Measurements from ENCODE around the gene GALNT17. TPM values are rescaled to one million over a fixed set of nuclear protein-coding genes. Genes with fewer than 3 reads are reported as not detected.

GALNT17 gene
- total RNA-seq, 1 experiment from 2014 or later: not detected

GRCh38 chr7:71334541-71334940 lies 202.6 kb downstream of the GALNT17 start:
- Histone ChIP-seq H3K27me3 (ENCODE audit: control insufficient read depth, insufficient read depth, low read length) (no peaks in the 10 kb centered on the region), H3K9me3 (ENCODE audit: control insufficient read depth, insufficient read depth, low read depth, low read length) (no peaks in the 10 kb centered on the region), H3K36me3 (ENCODE audit: control insufficient read depth, insufficient read depth, low read length) (no peaks in the 10 kb centered on the region), H3K4me3 (ENCODE audit: low read depth in 2 of 2, low read length in 2 of 2) (no peak overlapping the region), H3K27ac (ENCODE audit: low read length) (no peak overlapping the region), H3K4me1 (ENCODE audit: control insufficient read depth, insufficient read depth, low read length) (no peaks in the 10 kb centered on the region)
- no TSS peak for BruUV-seq (replicated peaks)
- DNase-seq (ENCODE audit: low read depth, low spot score) (no peak), ATAC-seq (no peak)
- POLR2A ChIA-PET: no interaction called here
- in situ Hi-C loops (cut with HindIII; ENCODE audit: low pct_unique_long_range_greater_than_20kb, low sequenced_read_pairs): no loop called here
- intact Hi-C loops (cut with micrococcal nuclease; ENCODE audit: unreplicated experiment): no loop called here
- TF ChIP-seq SIN3A (IDR thresholded peaks at IDR 0.05; ENCODE audit: borderline replicate concordance, insufficient read depth, low read depth, low read length): no peak
- no peak for TF ChIP-seq TCF7L2 (IDR thresholded peaks at IDR 0.05; ENCODE audit: low read depth, low read length)
- TF ChIP-seq POLR2AphosphoS5 (IDR thresholded peaks at IDR 0.05; ENCODE audit: low read depth, low read length): no peak
- no peak for TF ChIP-seq CTCF (IDR thresholded peaks at IDR 0.05)
- TF ChIP-seq, protein P1, sequence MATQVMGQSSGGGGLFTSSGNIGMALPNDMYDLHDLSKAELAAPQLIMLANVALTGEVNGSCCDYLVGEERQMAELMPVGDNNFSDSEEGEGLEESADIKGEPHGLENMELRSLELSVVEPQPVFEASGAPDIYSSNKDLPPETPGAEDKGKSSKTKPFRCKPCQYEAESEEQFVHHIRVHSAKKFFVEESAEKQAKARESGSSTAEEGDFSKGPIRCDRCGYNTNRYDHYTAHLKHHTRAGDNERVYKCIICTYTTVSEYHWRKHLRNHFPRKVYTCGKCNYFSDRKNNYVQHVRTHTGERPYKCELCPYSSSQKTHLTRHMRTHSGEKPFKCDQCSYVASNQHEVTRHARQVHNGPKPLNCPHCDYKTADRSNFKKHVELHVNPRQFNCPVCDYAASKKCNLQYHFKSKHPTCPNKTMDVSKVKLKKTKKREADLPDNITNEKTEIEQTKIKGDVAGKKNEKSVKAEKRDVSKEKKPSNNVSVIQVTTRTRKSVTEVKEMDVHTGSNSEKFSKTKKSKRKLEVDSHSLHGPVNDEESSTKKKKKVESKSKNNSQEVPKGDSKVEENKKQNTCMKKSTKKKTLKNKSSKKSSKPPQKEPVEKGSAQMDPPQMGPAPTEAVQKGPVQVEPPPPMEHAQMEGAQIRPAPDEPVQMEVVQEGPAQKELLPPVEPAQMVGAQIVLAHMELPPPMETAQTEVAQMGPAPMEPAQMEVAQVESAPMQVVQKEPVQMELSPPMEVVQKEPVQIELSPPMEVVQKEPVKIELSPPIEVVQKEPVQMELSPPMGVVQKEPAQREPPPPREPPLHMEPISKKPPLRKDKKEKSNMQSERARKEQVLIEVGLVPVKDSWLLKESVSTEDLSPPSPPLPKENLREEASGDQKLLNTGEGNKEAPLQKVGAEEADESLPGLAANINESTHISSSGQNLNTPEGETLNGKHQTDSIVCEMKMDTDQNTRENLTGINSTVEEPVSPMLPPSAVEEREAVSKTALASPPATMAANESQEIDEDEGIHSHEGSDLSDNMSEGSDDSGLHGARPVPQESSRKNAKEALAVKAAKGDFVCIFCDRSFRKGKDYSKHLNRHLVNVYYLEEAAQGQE (IDR thresholded peaks at IDR 0.05; ENCODE audit: insufficient read depth in 1 of 2, low read depth in 2 of 2, low read length in 1 of 2): no peak
- CTCF ChIA-PET: no interaction called here

DNA sequence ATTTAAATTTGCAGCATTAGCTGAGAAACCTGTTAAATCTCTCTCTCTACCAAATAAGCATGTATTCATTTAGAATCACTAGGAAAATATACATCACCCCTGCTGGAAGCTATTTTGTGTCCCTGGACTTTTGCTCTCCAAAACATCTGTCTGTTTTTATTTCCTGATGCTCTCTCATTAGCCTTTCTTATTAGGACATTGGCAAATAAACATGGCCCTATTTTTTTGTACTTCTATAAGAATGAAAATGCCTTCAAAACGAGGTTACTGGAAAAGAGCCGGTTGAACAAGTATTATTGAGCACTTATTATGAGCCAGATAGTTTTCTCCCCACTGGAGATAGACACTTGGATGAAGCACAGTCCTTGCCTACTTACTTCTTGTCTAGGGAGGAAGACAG lies 206.9 kb downstream of the GALNT17 start:
- Histone ChIP-seq H3K36me3 (ENCODE audit: control insufficient read depth, insufficient read depth, low read length) (no peaks in the 10 kb centered on the region), H3K4me3 (ENCODE audit: low read depth in 2 of 2, low read length in 2 of 2) (no peak overlapping the region), H3K27me3 (ENCODE audit: control insufficient read depth, insufficient read depth, low read length) (no peaks in the 10 kb centered on the region), H3K4me1 (ENCODE audit: control insufficient read depth, insufficient read depth, low read length) (no peaks in the 10 kb centered on the region), H3K9me3 (ENCODE audit: control insufficient read depth, insufficient read depth, low read depth, low read length) (no peaks in the 10 kb centered on the region), H3K27ac (ENCODE audit: low read length) (no peak overlapping the region)
- ATAC-seq: no peak
- no peak for DNase-seq (ENCODE audit: low read depth, low spot score)
- in situ Hi-C loops (cut with HindIII; ENCODE audit: low pct_unique_long_range_greater_than_20kb, low sequenced_read_pairs): no loop called here
- BruUV-seq (replicated peaks): no TSS peak
- ChIA-PET POLR2A (no interaction called here), CTCF (no interaction called here)
- TF ChIP-seq TCF7L2 (IDR thresholded peaks at IDR 0.05; ENCODE audit: low read depth, low read length): no peak
- no peak for TF ChIP-seq POLR2AphosphoS5 (IDR thresholded peaks at IDR 0.05; ENCODE audit: low read depth, low read length)
- TF ChIP-seq, protein P1 (IDR thresholded peaks at IDR 0.05; ENCODE audit: insufficient read depth in 1 of 2, low read depth in 2 of 2, low read length in 1 of 2): no peak
- TF ChIP-seq CTCF (IDR thresholded peaks at IDR 0.05): no peak
- TF ChIP-seq SIN3A (IDR thresholded peaks at IDR 0.05; ENCODE audit: borderline replicate concordance, insufficient read depth, low read depth, low read length): no peak
- intact Hi-C loops (cut with micrococcal nuclease; ENCODE audit: unreplicated experiment): no loop called here
